HG02870 (cell line): Measurements from ENCODE around the gene OSBPL8.

Experiments used
- ATAC-seq: cut with Tn5 transposase; IDR thresholded peaks from one replicate; pipeline ENCODE4 v1.9.1; 2021; ENCODE audit warnings: mild to moderate bottlenecking, moderate library complexity; ENCODE audit not compliant: unreplicated experiment

The OSBPL8 gene

GRCh38 chr12:76316468-76316867, 243.1 kb downstream of the OSBPL8 start:
- ATAC-seq = no peak

DNA sequence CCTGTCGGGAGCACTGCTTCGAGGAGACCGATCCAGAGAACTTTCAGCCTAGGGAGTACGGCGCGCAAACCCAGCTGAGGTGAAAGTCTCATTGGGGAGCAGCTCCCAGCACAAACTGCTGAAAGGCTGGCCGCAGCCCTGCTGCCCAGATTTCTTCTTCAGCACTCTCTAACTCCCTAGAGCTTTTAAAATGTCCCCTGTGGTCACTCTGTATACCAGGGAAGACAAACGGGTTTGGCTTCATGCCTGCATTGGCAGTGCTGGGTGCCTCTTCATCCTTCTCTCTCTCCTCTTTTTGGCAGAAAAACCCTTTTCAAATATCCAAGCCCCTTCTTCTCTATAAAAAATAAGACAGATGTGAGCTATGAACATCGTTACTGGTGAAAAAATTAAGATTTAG, 246.3 kb downstream of the OSBPL8 start:
- ATAC-seq = no peak

GRCh38 chr12:76312315-76312714, 247.3 kb downstream of the OSBPL8 start:
- ATAC-seq = no peak

GRCh38 chr12:76311796-76312195, 247.8 kb downstream of the OSBPL8 start:
- no peak for ATAC-seq

- ATAC-seq = no peak
These were observed 249.5 kb downstream of the OSBPL8 start for GRCh38 chr12:76310110-76310509.

DNA sequence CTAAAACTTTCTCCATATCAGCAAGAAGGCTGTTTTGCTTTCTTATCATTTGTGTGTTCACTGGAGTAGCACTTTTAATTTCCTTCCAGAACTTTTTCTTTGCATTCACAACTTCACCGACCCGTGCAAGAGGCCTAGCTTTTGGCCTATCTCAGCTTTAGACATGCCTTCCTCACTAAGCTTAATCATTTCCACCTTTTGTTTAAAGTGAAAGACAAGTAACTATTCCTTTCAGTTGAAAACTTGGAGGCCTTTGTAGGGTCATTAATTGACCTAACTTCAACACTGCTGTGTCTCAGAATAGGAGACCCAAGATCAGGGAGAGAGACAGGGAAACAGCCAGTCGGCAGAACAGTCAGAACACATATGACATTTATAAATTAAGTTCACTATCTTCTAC, 250.7 kb downstream of the OSBPL8 start:
- ATAC-seq = no peak

DNA sequence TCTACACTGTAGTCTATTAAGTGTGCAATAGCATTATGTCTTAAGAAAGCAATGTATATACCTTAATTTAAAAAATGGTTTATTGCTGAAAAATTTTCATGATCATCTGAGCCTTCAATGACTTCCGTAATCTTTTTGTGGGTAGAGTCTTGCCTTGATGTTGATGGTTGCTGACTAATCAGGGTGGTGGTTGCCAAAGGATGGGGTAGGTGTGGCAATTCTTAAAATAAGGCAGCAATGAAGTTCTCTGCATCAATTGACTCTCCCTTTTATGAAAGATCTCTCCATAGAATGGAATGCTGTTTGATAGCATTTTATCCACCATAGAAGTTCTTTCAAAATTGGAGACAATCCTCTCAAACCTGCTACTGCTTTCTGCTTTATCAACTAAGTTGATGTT, 252.5 kb downstream of the OSBPL8 start:
- no peak for ATAC-seq

GRCh38 chr12:76303989-76304460, 255.5 kb downstream of the OSBPL8 start:
- ATAC-seq = no peak

- ATAC-seq = no peak
These were observed 256.2 kb downstream of the OSBPL8 start for GRCh38 chr12:76303365-76303764.
